MM.1S (cell line): ENCODE data around the gene EGLN2.

Experiments used
- DNase-seq: peaks from one replicate; pipeline ENCODE4 v3.0.0-alpha.2; 2015
- H2AFZ ChIP-seq: fragments of 300-600 bp; sonication (generic); 2 replicates; pipeline ENCODE4 v1.6.0; 2016; ENCODE audit warnings: antibody characterized with exemption, low read length
- H3F3A ChIP-seq: fragments of 300-600 bp; sonication (generic); 2 replicates; pipeline ENCODE4 v1.6.1; 2016; ENCODE audit warnings: mild to moderate bottlenecking, antibody characterized with exemption, low read length, moderate library complexity, mixed read lengths; ENCODE audit not compliant: insufficient read depth
- H3K27ac ChIP-seq: fragments of 300-600 bp; sonication (generic); 2 replicates; pipeline ENCODE4 v1.5.1; 2016; ENCODE audit warnings: mild to moderate bottlenecking, low read length
- H3K27me3 ChIP-seq: fragments of 300-600 bp; sonication (generic); replicated peaks from 2 replicates; pipeline ENCODE4 v1.6.0; 2016; ENCODE audit warnings: low read length; ENCODE audit not compliant: insufficient read depth
- H3K36me3 ChIP-seq: fragments of 300-600 bp; sonication (generic); replicated peaks from 2 replicates; pipeline ENCODE4 v1.6.1; 2016; ENCODE audit warnings: mild to moderate bottlenecking, low read length, mixed read lengths; ENCODE audit not compliant: insufficient read depth
- H3K4me1 ChIP-seq: fragments of 300-600 bp; sonication (generic); 2 replicates; pipeline ENCODE4 v1.6.1; 2016; ENCODE audit warnings: low read length, mixed read lengths
- H3K4me2 ChIP-seq: fragments of 300-600 bp; sonication (generic); 2 replicates; pipeline ENCODE4 v1.6.0; 2016; ENCODE audit warnings: low read depth, low read length
- H3K4me3 ChIP-seq: fragments of 300-600 bp; sonication (generic); 2 replicates; pipeline ENCODE4 v1.5.1; 2016; ENCODE audit warnings: low read length, mixed read lengths
- H3K79me2 ChIP-seq: fragments of 300-600 bp; sonication (generic); 2 replicates; pipeline ENCODE4 v1.6.1; 2016; ENCODE audit warnings: mixed run types, low read length, mixed read lengths
- H3K9ac ChIP-seq: fragments of 300-600 bp; sonication (generic); 2 replicates; pipeline ENCODE4 v1.6.1; 2016; ENCODE audit warnings: low read length, mixed read lengths
- H3K9me2 ChIP-seq: fragments of 300-600 bp; sonication (generic); replicated peaks from 2 replicates; pipeline ENCODE4 v1.6.1; 2016; ENCODE audit warnings: mild to moderate bottlenecking, low read length, mixed read lengths; ENCODE audit not compliant: insufficient read depth
- H3K9me3 ChIP-seq: fragments of 300-600 bp; sonication (generic); replicated peaks from 2 replicates; pipeline ENCODE4 v1.6.1; 2016; ENCODE audit warnings: mild to moderate bottlenecking, low read length, mixed read lengths; ENCODE audit not compliant: insufficient read depth
- H4K20me1 ChIP-seq: fragments of 300-600 bp; sonication (generic); 2 replicates; pipeline ENCODE4 v1.6.1; 2016; ENCODE audit warnings: mild to moderate bottlenecking, low read length, moderate library complexity, mixed read lengths; ENCODE audit not compliant: insufficient read depth
- EZH2 ChIP-seq: fragments of 300-600 bp; sonication (generic); optimal IDR thresholded peaks from 2 replicates; pipeline ENCODE3; 2017; ENCODE audit warnings: low read depth, mild to moderate bottlenecking, antibody characterized with exemption, low read length, mixed read lengths
- EZH2phosphoT487 ChIP-seq: fragments of 300-600 bp; sonication (generic); IDR thresholded peaks from 2 replicates; pipeline ENCODE4 v1.6.1; 2018; ENCODE audit warnings: antibody characterized with exemption, low read length
- TF ChIP-seq, protein P1 (sequence below): fragments of 300-600 bp; sonication (generic); IDR thresholded peaks from 2 replicates; pipeline ENCODE4 v1.5.1; 2016; ENCODE audit warnings: antibody characterized with exemption, low read length, mixed read lengths

The EGLN2 gene

DNA sequence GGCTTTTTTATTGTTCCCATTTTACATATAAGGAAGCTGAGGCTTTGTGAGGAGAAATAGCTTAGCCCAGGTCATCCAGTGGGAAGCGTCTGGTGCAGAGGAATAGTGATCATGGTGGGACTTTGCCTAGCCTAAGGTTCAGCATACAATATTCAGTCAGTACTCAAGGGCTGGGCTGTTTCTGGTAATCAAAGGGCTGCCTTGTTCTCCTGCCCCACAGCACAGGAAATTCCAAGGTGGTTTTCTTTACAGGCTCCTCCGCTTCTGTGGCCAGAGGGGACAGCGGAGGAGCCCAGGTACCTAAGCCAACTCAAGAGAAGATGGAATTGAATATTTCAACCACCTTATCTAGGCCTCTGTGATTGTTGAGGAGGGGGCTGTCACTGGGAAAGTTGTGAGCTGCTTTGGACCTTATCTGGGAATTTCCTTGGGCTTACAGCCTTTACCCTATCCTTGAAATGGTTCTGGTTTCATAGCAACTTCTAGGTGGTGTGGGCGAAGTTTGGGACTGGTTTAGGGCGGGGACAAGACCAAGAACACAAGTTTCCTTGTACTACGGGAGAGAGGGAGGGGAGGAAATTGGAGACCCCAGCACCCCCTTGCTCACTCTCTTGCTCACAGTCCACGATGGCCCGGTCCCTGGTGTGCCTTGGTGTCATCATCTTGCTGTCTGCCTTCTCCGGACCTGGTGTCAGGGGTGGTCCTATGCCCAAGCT lies 23.9 kb upstream of the EGLN2 start, which contains the start of gene MIA:
Gene MIA, plus strand, starts transcription at position 606 of the 716 bp plus-strand sequence. Its CDS starts 22 bp downstream, at position 628.
- Histone ChIP-seq H3K4me1 (peaks cover 12% of the 10 kb centered on the region), H3K9me2 (no peaks in the 10 kb centered on the region), H3F3A (peaks cover 14% of the 10 kb centered on the region), H3K9me3 (no peaks in the 10 kb centered on the region), H2AFZ (no peak within 1 kb of the TSS), H3K4me2 (no peak within 1 kb of the TSS), H4K20me1 (peaks cover 7% of the 10 kb centered on the region), H3K27me3 (peaks cover 30% of the 10 kb centered on the region), H3K27ac (no peak within 1 kb of the TSS), H3K9ac (no peak within 1 kb of the TSS), H3K4me3 (no peak within 1 kb of the TSS), H3K36me3 (no peaks in the 10 kb centered on the region), H3K79me2 (no peaks in the 10 kb centered on the region)
- no peak for DNase-seq
- TF ChIP-seq, protein P1, sequence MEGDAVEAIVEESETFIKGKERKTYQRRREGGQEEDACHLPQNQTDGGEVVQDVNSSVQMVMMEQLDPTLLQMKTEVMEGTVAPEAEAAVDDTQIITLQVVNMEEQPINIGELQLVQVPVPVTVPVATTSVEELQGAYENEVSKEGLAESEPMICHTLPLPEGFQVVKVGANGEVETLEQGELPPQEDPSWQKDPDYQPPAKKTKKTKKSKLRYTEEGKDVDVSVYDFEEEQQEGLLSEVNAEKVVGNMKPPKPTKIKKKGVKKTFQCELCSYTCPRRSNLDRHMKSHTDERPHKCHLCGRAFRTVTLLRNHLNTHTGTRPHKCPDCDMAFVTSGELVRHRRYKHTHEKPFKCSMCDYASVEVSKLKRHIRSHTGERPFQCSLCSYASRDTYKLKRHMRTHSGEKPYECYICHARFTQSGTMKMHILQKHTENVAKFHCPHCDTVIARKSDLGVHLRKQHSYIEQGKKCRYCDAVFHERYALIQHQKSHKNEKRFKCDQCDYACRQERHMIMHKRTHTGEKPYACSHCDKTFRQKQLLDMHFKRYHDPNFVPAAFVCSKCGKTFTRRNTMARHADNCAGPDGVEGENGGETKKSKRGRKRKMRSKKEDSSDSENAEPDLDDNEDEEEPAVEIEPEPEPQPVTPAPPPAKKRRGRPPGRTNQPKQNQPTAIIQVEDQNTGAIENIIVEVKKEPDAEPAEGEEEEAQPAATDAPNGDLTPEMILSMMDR: no peak
- TF ChIP-seq EZH2 (no peak), EZH2phosphoT487 (no peak)

DNA sequence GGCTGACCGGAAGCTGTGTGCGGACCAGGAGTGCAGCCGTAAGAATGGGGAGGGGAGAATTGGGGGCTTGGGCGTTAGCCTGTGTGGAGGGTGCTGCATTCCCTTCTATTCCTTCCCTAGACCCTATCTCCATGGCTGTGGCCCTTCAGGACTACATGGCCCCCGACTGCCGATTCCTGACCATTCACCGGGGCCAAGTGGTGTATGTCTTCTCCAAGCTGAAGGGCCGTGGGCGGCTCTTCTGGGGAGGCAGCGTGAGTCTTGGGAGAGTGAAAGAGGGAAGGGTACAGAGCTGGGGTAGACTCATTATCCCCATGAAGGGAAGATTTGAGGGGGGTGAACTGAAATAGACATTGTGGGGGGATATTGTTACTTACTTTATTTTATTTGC lies 23.4 kb upstream of the EGLN2 start:
- no peak overlapping the region for H3K27ac ChIP-seq
- no peak overlapping the region for H3K4me3 ChIP-seq
- H3K9me3 ChIP-seq: no peaks in the 10 kb centered on the region
- no peak overlapping the region for H3K4me2 ChIP-seq
- no peak overlapping the region for H3K9ac ChIP-seq
- no peaks in the 10 kb centered on the region for H3K79me2 ChIP-seq
- H3K4me1 ChIP-seq: peaks cover 12% of the 10 kb centered on the region
- peaks cover 14% of the 10 kb centered on the region for H3F3A ChIP-seq
- DNase-seq: no peak
- no peaks in the 10 kb centered on the region for H3K36me3 ChIP-seq
- TF ChIP-seq EZH2 (no peak), EZH2phosphoT487 (no peak)
- TF ChIP-seq, protein P1: no peak
- H3K9me2 ChIP-seq: no peaks in the 10 kb centered on the region
- H4K20me1 ChIP-seq: peaks cover 7% of the 10 kb centered on the region
- peaks cover 30% of the 10 kb centered on the region for H3K27me3 ChIP-seq
- H2AFZ ChIP-seq: no peak overlapping the region

DNA sequence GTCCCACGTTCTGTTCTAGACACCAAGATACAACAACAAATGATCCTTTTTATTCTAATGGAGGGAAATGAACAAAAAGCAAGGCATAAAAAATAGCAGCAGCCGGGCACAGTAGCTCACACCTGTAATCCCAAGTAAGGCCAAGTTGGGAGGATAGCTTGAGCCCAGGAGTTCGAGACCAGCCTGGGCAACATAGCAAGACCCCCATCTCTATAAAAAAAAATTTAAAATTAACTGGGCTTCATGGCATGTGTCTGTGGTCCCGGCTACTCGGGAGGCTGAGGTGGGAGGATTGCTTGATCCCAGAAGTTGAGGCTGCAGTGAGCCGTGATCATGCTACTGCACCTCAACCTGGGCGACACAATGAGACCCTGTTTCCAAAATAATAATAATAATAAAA lies 22.6 kb upstream of the EGLN2 start:
- no peaks in the 10 kb centered on the region for H3K9me3 ChIP-seq
- no peak overlapping the region for H3K27ac ChIP-seq
- no peaks in the 10 kb centered on the region for H3K79me2 ChIP-seq
- 0 out of 2 replicates have a peak overlapping the region, but pooled peaks have one; percentile 78 for H3K4me2 ChIP-seq
- H3K9me2 ChIP-seq: no peaks in the 10 kb centered on the region
- H2AFZ ChIP-seq: no peak overlapping the region
- peaks cover 30% of the 10 kb centered on the region for H3K27me3 ChIP-seq
- peaks cover 12% of the 10 kb centered on the region for H3K4me1 ChIP-seq
- H3K9ac ChIP-seq: no peak overlapping the region
- H3K36me3 ChIP-seq: no peaks in the 10 kb centered on the region
- TF ChIP-seq EZH2phosphoT487: no peak
- TF ChIP-seq EZH2: no peak
- TF ChIP-seq, protein P1: no peak
- peaks cover 7% of the 10 kb centered on the region for H4K20me1 ChIP-seq
- DNase-seq: no peak
- H3F3A ChIP-seq: peaks cover 14% of the 10 kb centered on the region
- no peak overlapping the region for H3K4me3 ChIP-seq
